HEK293 (cell line): Measurements from ENCODE around the gene CYB561D2.

Experiments
- GLIS1 ChIP-seq: fragments of 450-650 bp; formaldehyde crosslinking; IDR thresholded peaks from 2 replicates; pipeline ENCODE4 v1.5.1; 2016; ENCODE audit warnings: missing biosample characterization, missing genetic modification characterization
- GLIS2 ChIP-seq: fragments of 450-650 bp; formaldehyde crosslinking; IDR thresholded peaks from 2 replicates; pipeline ENCODE4 v1.5.1; 2016; ENCODE audit warnings: missing biosample characterization, missing genetic modification characterization
- HOXA7 ChIP-seq: sonication (generic); formaldehyde crosslinking; IDR thresholded peaks from 2 replicates; pipeline ENCODE4 v1.8.1; 2022; ENCODE audit warnings: missing genetic modification reagents, borderline replicate concordance
- INSM2 ChIP-seq: fragments of 450-650 bp; formaldehyde crosslinking; IDR thresholded peaks from 2 replicates; pipeline ENCODE4 v1.5.1; 2016; ENCODE audit warnings: missing biosample characterization, missing genetic modification characterization
- KLF1 ChIP-seq: fragments of 450-650 bp; formaldehyde crosslinking; IDR thresholded peaks from 2 replicates; pipeline ENCODE4 v1.5.1; 2016; ENCODE audit warnings: missing biosample characterization, missing genetic modification characterization
- KLF9 ChIP-seq: fragments of 450-650 bp; formaldehyde crosslinking; IDR thresholded peaks from 2 replicates; pipeline ENCODE4 v1.5.1; 2016; ENCODE audit warnings: missing biosample characterization, missing genetic modification characterization, low read depth
- PATZ1 ChIP-seq: fragments of 450-650 bp; formaldehyde crosslinking; IDR thresholded peaks from 2 replicates; pipeline ENCODE4 v1.5.1; 2016; ENCODE audit warnings: missing biosample characterization, missing genetic modification characterization
- ZBTB26 ChIP-seq: fragments of 450-650 bp; formaldehyde crosslinking; optimal IDR thresholded peaks from 2 replicates; pipeline ENCODE3; 2016; ENCODE audit warnings: missing biosample characterization, mild to moderate bottlenecking, missing genetic modification characterization
- ZNF112 ChIP-seq: fragments of 450-650 bp; formaldehyde crosslinking; IDR thresholded peaks from 2 replicates; pipeline ENCODE4 v1.5.0; 2017; ENCODE audit warnings: missing biosample characterization, missing genetic modification characterization
- ZNF133 ChIP-seq: fragments of 450-650 bp; formaldehyde crosslinking; IDR thresholded peaks from 2 replicates; pipeline ENCODE4 v1.5.1; 2016; ENCODE audit warnings: missing biosample characterization, missing genetic modification characterization
- ZNF18 ChIP-seq: fragments of 450-650 bp; formaldehyde crosslinking; IDR thresholded peaks from 2 replicates; pipeline ENCODE4 v1.5.1; 2016; ENCODE audit warnings: missing biosample characterization, missing genetic modification characterization
- ZNF280C ChIP-seq: fragments of 450-650 bp; formaldehyde crosslinking; IDR thresholded peaks from 2 replicates; pipeline ENCODE4 v1.5.1; 2016; ENCODE audit warnings: missing biosample characterization, missing genetic modification characterization
- ZNF354C ChIP-seq: fragments of 450-650 bp; formaldehyde crosslinking; IDR thresholded peaks from 2 replicates; pipeline ENCODE4 v1.5.1; 2016; ENCODE audit warnings: missing biosample characterization, missing genetic modification characterization, low read depth, borderline replicate concordance
- ZNF549 ChIP-seq: fragments of 450-650 bp; IDR thresholded peaks from 2 replicates; pipeline ENCODE4 v1.5.1; 2018; ENCODE audit warnings: missing biosample characterization, missing genetic modification characterization, mild to moderate bottlenecking, inconsistent platforms, moderate library complexity
- ZNF624 ChIP-seq: fragments of 450-650 bp; formaldehyde crosslinking; IDR thresholded peaks from 2 replicates; pipeline ENCODE4 v1.5.1; 2017; ENCODE audit warnings: missing biosample characterization, missing genetic modification characterization
- ZNF629 ChIP-seq: fragments of 450-650 bp; formaldehyde crosslinking; IDR thresholded peaks from 2 replicates; pipeline ENCODE4 v1.5.1; 2017; ENCODE audit warnings: missing biosample characterization, missing genetic modification characterization
- ZNF660 ChIP-seq: fragments of 450-650 bp; IDR thresholded peaks from 2 replicates; pipeline ENCODE4 v1.5.1; 2018; ENCODE audit warnings: missing biosample characterization, mild to moderate bottlenecking, missing genetic modification characterization
- ZNF701 ChIP-seq: fragments of 450-650 bp; formaldehyde crosslinking; IDR thresholded peaks from 2 replicates; pipeline ENCODE4 v1.5.1; 2016; ENCODE audit warnings: missing biosample characterization, missing genetic modification characterization
- ZNF785 ChIP-seq: fragments of 450-650 bp; formaldehyde crosslinking; IDR thresholded peaks from 2 replicates; pipeline ENCODE4 v1.5.1; 2016; ENCODE audit warnings: missing biosample characterization, missing genetic modification characterization
- ZSCAN30 ChIP-seq: fragments of 450-650 bp; IDR thresholded peaks from 2 replicates; pipeline ENCODE4 v1.5.1; 2018; ENCODE audit warnings: missing biosample characterization, mild to moderate bottlenecking, missing genetic modification characterization, moderate library complexity
- TF ChIP-seq, protein P1 (sequence below): fragments of 450-650 bp; formaldehyde crosslinking; IDR thresholded peaks from 2 replicates; pipeline ENCODE4 v1.5.1; 2016; ENCODE audit warnings: missing biosample characterization, missing genetic modification characterization
- TF ChIP-seq, protein P2 (sequence below): fragments of 450-650 bp; formaldehyde crosslinking; IDR thresholded peaks from 2 replicates; pipeline ENCODE4 v1.5.1; 2016; ENCODE audit warnings: missing biosample characterization, missing genetic modification characterization, borderline replicate concordance
- TF ChIP-seq, protein P3 (sequence below): fragments of 450-650 bp; formaldehyde crosslinking; IDR thresholded peaks from 2 replicates; pipeline ENCODE4 v1.5.1; 2016; ENCODE audit warnings: missing biosample characterization, missing genetic modification characterization
- TF ChIP-seq, protein P4 (sequence below): fragments of 450-650 bp; formaldehyde crosslinking; IDR thresholded peaks from 2 replicates; pipeline ENCODE4 v1.5.1; 2016; ENCODE audit warnings: missing biosample characterization, missing genetic modification characterization

CYB561D2 gene

GRCh38 chr3:50337175-50337861 lies 13.3 kb upstream of the CYB561D2 start (continued):
- TF ChIP-seq INSM2 (tag by site-specific recombination) (peak; percentile 29; the same call in 1 of the 2 replicates), KLF1 (tag by site-specific recombination) (peak; percentile 84), ZNF785 (tag by site-specific recombination) (0 out of 2 replicates have a peak, but pooled peaks have one; percentile 44), GLIS1 (peak; percentile 55), PATZ1 (tag by site-specific recombination) (peak; percentile 95), ZSCAN30 (tag by site-specific recombination) (0 out of 2 replicates have a peak, but pooled peaks have one; percentile 43), KLF9 (tag by site-specific recombination) (peak; percentile 82), ZNF280C (tag by site-specific recombination) (no peak), ZNF133 (tag by site-specific recombination) (peak; percentile 31; the same call in 1 of the 2 replicates), ZNF701 (no peak), ZNF660 (tag by site-specific recombination) (0 out of 2 replicates have a peak, but pooled peaks have one; percentile 31), ZNF624 (no peak), ZNF629 (tag by site-specific recombination) (peak; percentile 77), ZBTB26 (tag by site-specific recombination) (peak; percentile 100), ZNF549 (no peak), ZNF112 (tag by site-specific recombination) (no peak), GLIS2 (tag by site-specific recombination) (peak; percentile 70), ZNF18 (tag by site-specific recombination) (peak; percentile 15; the same call in 1 of the 2 replicates), ZNF354C (tag by site-specific recombination) (no peak), HOXA7 (CRISPR knock-in tag) (no peak)
- TF ChIP-seq, protein P1, sequence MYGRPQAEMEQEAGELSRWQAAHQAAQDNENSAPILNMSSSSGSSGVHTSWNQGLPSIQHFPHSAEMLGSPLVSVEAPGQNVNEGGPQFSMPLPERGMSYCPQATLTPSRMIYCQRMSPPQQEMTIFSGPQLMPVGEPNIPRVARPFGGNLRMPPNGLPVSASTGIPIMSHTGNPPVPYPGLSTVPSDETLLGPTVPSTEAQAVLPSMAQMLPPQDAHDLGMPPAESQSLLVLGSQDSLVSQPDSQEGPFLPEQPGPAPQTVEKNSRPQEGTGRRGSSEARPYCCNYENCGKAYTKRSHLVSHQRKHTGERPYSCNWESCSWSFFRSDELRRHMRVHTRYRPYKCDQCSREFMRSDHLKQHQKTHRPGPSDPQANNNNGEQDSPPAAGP (tag by site-specific recombination): peak; percentile 62
- TF ChIP-seq, protein P2, sequence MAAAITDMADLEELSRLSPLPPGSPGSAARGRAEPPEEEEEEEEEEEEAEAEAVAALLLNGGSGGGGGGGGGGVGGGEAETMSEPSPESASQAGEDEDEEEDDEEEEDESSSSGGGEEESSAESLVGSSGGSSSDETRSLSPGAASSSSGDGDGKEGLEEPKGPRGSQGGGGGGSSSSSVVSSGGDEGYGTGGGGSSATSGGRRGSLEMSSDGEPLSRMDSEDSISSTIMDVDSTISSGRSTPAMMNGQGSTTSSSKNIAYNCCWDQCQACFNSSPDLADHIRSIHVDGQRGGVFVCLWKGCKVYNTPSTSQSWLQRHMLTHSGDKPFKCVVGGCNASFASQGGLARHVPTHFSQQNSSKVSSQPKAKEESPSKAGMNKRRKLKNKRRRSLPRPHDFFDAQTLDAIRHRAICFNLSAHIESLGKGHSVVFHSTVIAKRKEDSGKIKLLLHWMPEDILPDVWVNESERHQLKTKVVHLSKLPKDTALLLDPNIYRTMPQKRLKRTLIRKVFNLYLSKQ (tag by site-specific recombination): no peak
- TF ChIP-seq, protein P3, sequence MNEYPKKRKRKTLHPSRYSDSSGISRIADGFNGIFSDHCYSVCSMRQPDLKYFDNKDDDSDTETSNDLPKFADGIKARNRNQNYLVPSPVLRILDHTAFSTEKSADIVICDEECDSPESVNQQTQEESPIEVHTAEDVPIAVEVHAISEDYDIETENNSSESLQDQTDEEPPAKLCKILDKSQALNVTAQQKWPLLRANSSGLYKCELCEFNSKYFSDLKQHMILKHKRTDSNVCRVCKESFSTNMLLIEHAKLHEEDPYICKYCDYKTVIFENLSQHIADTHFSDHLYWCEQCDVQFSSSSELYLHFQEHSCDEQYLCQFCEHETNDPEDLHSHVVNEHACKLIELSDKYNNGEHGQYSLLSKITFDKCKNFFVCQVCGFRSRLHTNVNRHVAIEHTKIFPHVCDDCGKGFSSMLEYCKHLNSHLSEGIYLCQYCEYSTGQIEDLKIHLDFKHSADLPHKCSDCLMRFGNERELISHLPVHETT (tag by site-specific recombination): 0 out of 2 replicates have a peak, but pooled peaks have one; percentile 7
- TF ChIP-seq, protein P4, sequence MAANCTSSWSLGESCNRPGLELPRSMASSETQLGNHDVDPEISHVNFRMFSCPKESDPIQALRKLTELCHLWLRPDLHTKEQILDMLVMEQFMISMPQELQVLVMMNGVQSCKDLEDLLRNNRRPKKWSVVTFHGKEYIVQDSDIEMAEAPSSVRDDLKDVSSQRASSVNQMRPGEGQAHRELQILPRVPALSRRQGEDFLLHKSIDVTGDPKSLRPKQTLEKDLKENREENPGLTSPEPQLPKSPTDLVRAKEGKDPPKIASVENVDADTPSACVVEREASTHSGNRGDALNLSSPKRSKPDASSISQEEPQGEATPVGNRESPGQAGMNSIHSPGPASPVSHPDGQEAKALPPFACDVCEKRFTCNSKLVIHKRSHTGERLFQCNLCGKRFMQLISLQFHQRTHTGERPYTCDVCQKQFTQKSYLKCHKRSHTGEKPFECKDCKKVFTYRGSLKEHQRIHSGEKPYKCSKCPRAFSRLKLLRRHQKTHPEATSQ (tag by site-specific recombination): peak; percentile 89
